ENCODE results near the gene CDC42BPA.

The CDC42BPA gene

DNA sequence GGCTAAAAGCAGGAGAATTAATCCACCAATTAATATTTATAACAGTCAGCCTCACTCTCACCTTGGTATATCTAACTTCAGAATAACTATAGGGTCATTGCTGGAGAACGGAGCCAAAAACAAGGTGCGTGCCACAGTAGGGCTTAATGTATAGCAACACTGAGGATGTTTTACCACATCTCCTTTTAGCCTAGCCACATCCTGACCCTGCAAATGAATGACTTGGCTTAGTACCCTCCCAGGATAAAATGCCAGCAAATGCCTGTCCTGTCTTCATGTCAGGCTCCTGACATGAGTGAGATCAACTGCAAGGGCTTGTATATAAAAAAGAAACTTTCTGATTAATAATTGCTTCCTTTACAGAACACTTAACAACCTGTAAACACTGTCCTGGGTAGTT lies 2.7 kb upstream of the CDC42BPA start:
- no peak overlapping the region for H3K4me3 ChIP-seq (ENCODE audit: low read depth, low read length)
- TF ChIP-seq, protein P1, sequence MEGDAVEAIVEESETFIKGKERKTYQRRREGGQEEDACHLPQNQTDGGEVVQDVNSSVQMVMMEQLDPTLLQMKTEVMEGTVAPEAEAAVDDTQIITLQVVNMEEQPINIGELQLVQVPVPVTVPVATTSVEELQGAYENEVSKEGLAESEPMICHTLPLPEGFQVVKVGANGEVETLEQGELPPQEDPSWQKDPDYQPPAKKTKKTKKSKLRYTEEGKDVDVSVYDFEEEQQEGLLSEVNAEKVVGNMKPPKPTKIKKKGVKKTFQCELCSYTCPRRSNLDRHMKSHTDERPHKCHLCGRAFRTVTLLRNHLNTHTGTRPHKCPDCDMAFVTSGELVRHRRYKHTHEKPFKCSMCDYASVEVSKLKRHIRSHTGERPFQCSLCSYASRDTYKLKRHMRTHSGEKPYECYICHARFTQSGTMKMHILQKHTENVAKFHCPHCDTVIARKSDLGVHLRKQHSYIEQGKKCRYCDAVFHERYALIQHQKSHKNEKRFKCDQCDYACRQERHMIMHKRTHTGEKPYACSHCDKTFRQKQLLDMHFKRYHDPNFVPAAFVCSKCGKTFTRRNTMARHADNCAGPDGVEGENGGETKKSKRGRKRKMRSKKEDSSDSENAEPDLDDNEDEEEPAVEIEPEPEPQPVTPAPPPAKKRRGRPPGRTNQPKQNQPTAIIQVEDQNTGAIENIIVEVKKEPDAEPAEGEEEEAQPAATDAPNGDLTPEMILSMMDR (IDR thresholded peaks at IDR 0.05; ENCODE audit: borderline replicate concordance, insufficient read depth, low read depth, low read length) = no peak

DNA sequence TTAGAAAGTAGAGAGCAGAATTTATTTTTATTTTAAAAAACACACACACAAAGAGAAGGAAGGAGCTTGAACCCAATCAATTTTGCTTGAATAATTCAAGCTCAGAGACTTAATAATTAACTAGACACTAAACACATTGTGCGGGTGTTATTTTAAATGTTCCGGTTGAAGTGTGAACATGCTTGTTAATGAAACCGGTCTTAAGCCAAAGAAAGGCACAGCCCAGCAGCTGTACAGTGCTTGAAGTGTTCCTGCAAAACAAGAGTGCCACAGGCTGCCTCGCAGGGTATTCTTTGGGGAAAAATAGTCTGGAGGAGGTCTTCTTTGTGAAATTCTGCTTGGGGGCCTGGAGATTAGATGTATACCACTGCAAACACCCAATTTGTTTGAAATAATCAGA lies 2.2 kb upstream of the CDC42BPA start:
- TF ChIP-seq, protein P1 (IDR thresholded peaks at IDR 0.05; ENCODE audit: borderline replicate concordance, insufficient read depth, low read depth, low read length) = no peak
- no peak overlapping the region for H3K4me3 ChIP-seq (ENCODE audit: low read depth, low read length)

DNA sequence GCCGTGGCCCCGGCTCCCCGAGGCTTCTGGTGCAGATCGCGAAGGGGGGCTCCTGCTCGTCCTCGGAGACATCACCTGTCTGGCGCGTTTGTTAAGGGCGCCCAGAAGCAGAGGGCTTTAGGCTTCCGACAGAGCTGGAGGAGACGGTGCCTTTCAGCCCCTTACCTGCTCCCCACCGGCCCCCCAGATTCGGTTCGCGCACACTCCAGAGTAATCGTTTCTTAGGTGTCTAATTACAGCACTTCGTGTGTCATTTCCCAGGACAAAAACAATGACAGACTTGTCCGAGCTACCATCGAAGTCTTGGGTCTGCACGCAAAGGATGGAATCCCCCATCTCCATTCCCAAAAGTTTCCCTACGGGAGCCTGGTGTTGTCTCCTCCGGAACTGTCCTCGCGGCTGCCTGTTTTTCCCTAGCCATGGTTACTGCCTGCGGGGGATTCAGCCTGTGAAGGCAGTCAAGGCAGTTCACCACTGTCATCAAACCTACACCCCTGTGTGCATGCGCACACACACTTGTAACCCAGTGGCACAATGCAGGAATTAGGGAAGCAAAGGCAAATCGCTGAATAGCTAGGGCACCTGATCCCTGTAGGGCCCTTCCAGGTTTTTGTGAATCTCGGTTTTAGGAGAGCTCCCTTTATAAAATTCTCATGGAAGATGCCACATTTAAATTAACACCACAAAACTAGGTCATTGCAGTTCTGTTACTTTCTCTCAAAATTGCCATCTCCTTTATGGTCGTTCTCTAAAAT lies 738 bp upstream of the CDC42BPA start:
- TF ChIP-seq, protein P1 (IDR thresholded peaks at IDR 0.05; ENCODE audit: borderline replicate concordance, insufficient read depth, low read depth, low read length) = no peak

DNA sequence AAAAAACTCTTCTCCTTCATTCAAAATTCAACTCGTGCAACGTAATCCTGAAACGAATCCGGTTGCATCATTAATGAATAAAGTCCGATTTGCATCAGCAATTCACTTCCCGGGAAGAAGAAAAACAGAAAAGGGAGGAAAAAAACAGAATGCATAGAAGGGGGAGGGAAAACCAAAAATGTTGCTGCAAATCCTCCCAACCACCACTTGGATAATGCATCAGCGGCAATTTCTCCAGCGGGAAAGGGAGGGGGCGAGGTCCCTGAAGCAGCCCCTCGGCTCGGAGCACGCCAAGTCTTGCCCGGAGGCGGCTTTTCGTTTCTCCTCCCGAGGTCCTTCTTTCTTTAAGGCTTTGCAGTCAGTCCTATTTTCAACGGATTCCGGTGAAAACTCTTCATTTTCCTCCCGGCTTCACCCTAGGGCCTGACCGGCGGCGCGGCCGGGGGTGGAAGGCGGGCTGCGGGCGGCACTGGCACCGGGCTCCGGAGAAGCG lies 723 bp downstream of the CDC42BPA start:
- TF ChIP-seq, protein P1 (IDR thresholded peaks at IDR 0.05; ENCODE audit: borderline replicate concordance, insufficient read depth, low read depth, low read length) = no peak
- no peak overlapping the region for H3K4me3 ChIP-seq (ENCODE audit: low read depth, low read length)

More for the DNA sequence above, 738 bp upstream of the CDC42BPA start:
- H3K4me3 ChIP-seq (ENCODE audit: low read depth, low read length) = no peak overlapping the region

DNA sequence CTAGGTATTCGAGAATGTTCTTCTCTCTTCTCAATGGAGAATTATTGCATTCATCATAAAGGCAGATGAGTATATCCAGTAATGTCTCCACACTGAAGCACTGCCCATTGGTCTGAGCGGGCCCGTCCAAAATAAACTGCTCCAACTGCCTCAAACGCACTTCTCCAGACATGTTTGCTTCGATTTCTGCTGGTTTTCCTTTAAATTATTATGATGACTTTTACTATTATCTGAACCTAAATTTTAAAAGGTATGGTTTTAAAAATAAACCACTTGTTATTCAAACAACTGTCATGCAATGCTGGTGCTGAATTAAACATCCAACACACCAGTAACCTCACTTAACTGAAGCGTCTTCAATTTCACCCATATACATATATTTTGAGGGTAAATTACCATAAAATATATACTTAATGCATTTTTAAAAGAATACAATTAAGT lies 1.3 kb downstream of the CDC42BPA start:
- TF ChIP-seq, protein P1 (IDR thresholded peaks at IDR 0.05; ENCODE audit: borderline replicate concordance, insufficient read depth, low read depth, low read length) = no peak
- no peak overlapping the region for H3K4me3 ChIP-seq (ENCODE audit: low read depth, low read length)

DNA sequence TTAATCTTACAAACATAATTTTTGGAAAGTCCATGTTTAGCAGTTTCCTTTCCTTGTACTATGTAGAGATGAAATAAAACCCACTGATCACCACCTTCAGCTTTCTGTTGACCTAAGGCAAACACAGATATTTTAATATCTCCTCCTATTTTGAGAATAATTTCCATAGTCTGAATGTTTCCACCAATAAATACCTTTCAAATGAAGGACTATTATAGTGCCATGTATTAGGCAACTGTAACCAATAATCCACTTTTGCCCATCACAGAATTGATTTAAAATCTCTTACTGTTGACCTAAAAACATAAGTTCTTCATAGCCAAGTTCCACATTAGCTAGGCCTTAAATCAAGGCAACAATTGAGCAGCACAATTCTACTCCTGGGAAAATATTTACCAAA lies 1.8 kb downstream of the CDC42BPA start:
- TF ChIP-seq, protein P1 (IDR thresholded peaks at IDR 0.05; ENCODE audit: borderline replicate concordance, insufficient read depth, low read depth, low read length) = no peak
- H3K4me3 ChIP-seq (ENCODE audit: low read depth, low read length) = no peak overlapping the region

Measured in GM12875 (cell line).